Vagina (tissue), 2 donors: ENCODE data around the gene CORO2B.

Source experiments
- CTCF ChIP-seq, 3 experiments: fragments of 450-650 bp in 2 of 3; fragments of 200-600 bp in 1 of 3; sonication (generic) in 1 of 3; IDR thresholded peaks; one replicate each; pipeline ENCODE4 v1.5.1; 2017 to 2019; ENCODE audit warnings: antibody characterized with exemption in 3 of 3, mild to moderate bottlenecking in 2 of 3, moderate library complexity in 2 of 3
- POLR2A ChIP-seq, 2 donors: fragments of 450-650 bp; IDR thresholded peaks; one replicate each; pipeline ENCODE4 v1.6.1; 2017; ENCODE audit warnings: antibody characterized with exemption in 2 of 2, mild to moderate bottlenecking in 2 of 2, moderate library complexity in 2 of 2

GRCh38 chr15:68776477-68777270 lies 197.9 kb downstream of the CORO2B start:
- no peak for TF ChIP-seq CTCF (IDR thresholded peaks at IDR 0.05)
- TF ChIP-seq POLR2A (IDR thresholded peaks at IDR 0.05), result no peak
